CD4-positive, alpha-beta T cell (primary cell): ENCODE measurements around the gene ZBTB7C. TPM values are rescaled to one million over a fixed set of nuclear protein-coding genes. Genes with fewer than 3 reads are reported as not detected.

Experiments
- ATAC-seq: fragments of 200-7000 bp; cut with Tn5 transposase; one replicate; pipeline ENCODE4 v1.10.0; 2022; ENCODE audit warnings: mild to moderate bottlenecking; ENCODE audit not compliant: poor library complexity
- CTCF ChIA-PET: fragments of 350-600 bp; sonication (Branson Sonifier 250); formaldehyde crosslinking; loops from one replicate; lab custom pipeline; 2021; ENCODE audit warnings: antibody characterized with exemption, inconsistent platforms; lab: Charles Lee
- POLR2A ChIA-PET: fragments of 350-600 bp; sonication (Branson Sonifier 250); formaldehyde crosslinking; loops from one replicate; lab custom pipeline; 2021; ENCODE audit warnings: antibody characterized with exemption, inconsistent platforms; lab: Charles Lee
- DNase-seq, 14 experiments: peaks; one replicate each; pipeline ENCODE4 v3.0.0-alpha.2; 2013 to 2020; ENCODE audit warnings: mixed read lengths in 2 of 14
- H3K27ac ChIP-seq, 2 donors: one replicate each; pipeline versions ENCODE4 v1.5.1 to v1.7.0; 2013; ENCODE audit warnings: low read length in 2 of 2, low read depth in 1 of 2, mild to moderate bottlenecking in 1 of 2
- H3K27me3 ChIP-seq, 2 experiments: 1 replicate in 1 of 2; 2 replicates in 1 of 2; pipeline versions ENCODE4 v1.6.1 to v1.7.0; 2013; ENCODE audit warnings: low read length in 2 of 2, control low read depth in 1 of 2, mild to moderate bottlenecking in 1 of 2, moderate library complexity in 1 of 2; ENCODE audit not compliant: insufficient read depth in 2 of 2, control insufficient read depth in 1 of 2
- H3K36me3 ChIP-seq: one replicate; pipeline ENCODE4 v1.6.1; 2013; ENCODE audit warnings: low read length, control low read depth; ENCODE audit not compliant: insufficient read depth
- H3K4me1 ChIP-seq: one replicate; pipeline ENCODE4 v1.6.1; 2013; ENCODE audit warnings: low read length, control low read depth; ENCODE audit not compliant: insufficient read depth
- H3K4me3 ChIP-seq: one replicate; pipeline ENCODE4 v1.5.1; 2013; ENCODE audit warnings: mild to moderate bottlenecking, low read length, moderate library complexity
- H3K9me3 ChIP-seq, 2 experiments: 1 replicate in 1 of 2; 2 replicates in 1 of 2; pipeline versions ENCODE4 v1.6.1 to v1.7.0; 2013; ENCODE audit warnings: low read length in 2 of 2, mild to moderate bottlenecking in 2 of 2, control low read depth in 1 of 2, moderate library complexity in 1 of 2; ENCODE audit not compliant: control insufficient read depth in 1 of 2, insufficient read depth in 1 of 2
- H3K27ac Mint-ChIP-seq: one replicate; pipeline ENCODE4 v1.8.0; 2020; ENCODE audit warnings: mixed read lengths
- H3K27me3 Mint-ChIP-seq: one replicate; pipeline ENCODE4 v1.8.0; 2021; ENCODE audit warnings: mixed read lengths
- H3K36me3 Mint-ChIP-seq: one replicate; pipeline ENCODE4 v1.8.0; 2021; ENCODE audit warnings: low read depth, mixed read lengths
- H3K4me1 Mint-ChIP-seq: one replicate; pipeline ENCODE4 v1.8.0; 2021; ENCODE audit warnings: low read depth, mixed read lengths
- H3K4me3 Mint-ChIP-seq: one replicate; pipeline ENCODE4 v1.8.0; 2020; ENCODE audit warnings: mild to moderate bottlenecking, mixed read lengths
- H3K9me3 Mint-ChIP-seq: one replicate; pipeline ENCODE4 v1.8.0; 2020; ENCODE audit warnings: mixed read lengths
- intact Hi-C, 2 experiments: fragments of 100-400 bp; cut with DNase I in 1 of 2; cut with micrococcal nuclease in 1 of 2; formaldehyde crosslinking; loops; one replicate each; pipeline versions ENCODE4 v1.15.1 to v1.9.0; 2023 to 2025; cut with DNase I, micrococcal nuclease
- total RNA-seq, 174 experiments: library from RNA in 2 of 174; stranded (reverse) in 2 of 174; gene quantifications; one replicate each; pipeline ENCODE4 v1.2.3 and lab custom pipeline; 2021 to 2026
- TF ChIP-seq, protein P1 (sequence below): fragments of 200-600 bp; IDR thresholded peaks from one replicate; pipeline ENCODE4 v1.8.0; 2022; ENCODE audit warnings: antibody characterized with exemption, mild to moderate bottlenecking

Gene ZBTB7C
- total RNA-seq, 2 experiments from 2014 or later = not detected

DNA sequence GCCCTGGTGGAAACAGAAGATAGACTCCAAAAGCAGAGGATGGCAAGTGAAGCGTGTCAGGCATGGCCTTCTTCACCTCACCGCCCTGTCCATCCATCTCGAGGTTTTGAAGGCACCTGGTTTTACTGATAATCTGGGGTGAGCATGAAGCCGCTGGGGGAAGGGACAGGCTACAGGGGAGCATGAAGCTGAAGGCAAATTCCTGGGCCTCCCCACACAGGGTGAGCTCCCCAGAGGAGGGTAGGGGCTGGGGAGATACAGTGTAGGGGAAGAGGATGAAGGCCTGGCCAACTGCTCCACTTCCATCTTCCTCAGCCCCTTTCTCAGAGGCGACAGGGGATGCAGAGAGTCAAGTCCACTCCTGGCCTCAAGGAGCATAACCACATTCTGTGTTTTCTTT, 250.5 kb downstream of the ZBTB7C start:
- peaks cover 14% of the 10 kb centered on the region for H3K4me1 ChIP-seq
- TF ChIP-seq, protein P1, sequence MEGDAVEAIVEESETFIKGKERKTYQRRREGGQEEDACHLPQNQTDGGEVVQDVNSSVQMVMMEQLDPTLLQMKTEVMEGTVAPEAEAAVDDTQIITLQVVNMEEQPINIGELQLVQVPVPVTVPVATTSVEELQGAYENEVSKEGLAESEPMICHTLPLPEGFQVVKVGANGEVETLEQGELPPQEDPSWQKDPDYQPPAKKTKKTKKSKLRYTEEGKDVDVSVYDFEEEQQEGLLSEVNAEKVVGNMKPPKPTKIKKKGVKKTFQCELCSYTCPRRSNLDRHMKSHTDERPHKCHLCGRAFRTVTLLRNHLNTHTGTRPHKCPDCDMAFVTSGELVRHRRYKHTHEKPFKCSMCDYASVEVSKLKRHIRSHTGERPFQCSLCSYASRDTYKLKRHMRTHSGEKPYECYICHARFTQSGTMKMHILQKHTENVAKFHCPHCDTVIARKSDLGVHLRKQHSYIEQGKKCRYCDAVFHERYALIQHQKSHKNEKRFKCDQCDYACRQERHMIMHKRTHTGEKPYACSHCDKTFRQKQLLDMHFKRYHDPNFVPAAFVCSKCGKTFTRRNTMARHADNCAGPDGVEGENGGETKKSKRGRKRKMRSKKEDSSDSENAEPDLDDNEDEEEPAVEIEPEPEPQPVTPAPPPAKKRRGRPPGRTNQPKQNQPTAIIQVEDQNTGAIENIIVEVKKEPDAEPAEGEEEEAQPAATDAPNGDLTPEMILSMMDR = no peak
- CTCF ChIA-PET = no interaction called here
- POLR2A ChIA-PET = no interaction called here
- peaks cover 0 to 4% of the 10 kb centered on the region in 2 experiments for H3K9me3 ChIP-seq
- peaks cover 4 to 6% of the 10 kb centered on the region in 2 experiments for H3K27me3 ChIP-seq
- Mint-ChIP-seq H3K4me1 (peaks cover 6% of the 10 kb centered on the region), H3K9me3 (no peaks in the 10 kb centered on the region), H3K27ac (no peak overlapping the region), H3K27me3 (peaks cover 29% of the 10 kb centered on the region), H3K36me3 (no peaks in the 10 kb centered on the region), H3K4me3 (no peak overlapping the region)
- no peak overlapping the region for H3K4me3 ChIP-seq
- DNase-seq = no peak
- intact Hi-C loops = no loop called here
- H3K27ac ChIP-seq = no peak overlapping the region
- no peaks in the 10 kb centered on the region for H3K36me3 ChIP-seq
- no peak for ATAC-seq

DNA sequence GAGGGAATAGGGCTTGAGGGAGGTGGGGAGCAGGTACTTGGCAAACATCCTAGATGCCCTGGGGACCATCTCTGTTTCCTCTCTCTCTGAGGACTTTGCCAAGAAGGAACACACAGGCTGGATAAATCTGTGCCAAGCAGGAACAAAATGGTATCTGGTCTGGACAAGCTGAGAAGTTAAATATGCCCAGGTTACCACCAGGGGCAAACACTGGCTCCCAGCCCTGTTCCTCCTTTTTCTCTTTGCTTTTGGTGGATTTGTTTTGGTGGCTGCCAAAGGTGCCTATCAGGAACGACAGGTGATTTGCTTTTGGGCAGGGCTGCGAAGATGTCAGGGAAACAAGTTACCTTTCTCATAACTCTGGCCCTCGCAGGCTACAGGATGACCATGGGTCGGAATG, 251.2 kb downstream of the ZBTB7C start:
- intact Hi-C loops = no loop called here
- no peaks in the 10 kb centered on the region for H3K36me3 ChIP-seq
- no peak overlapping the region for H3K27ac ChIP-seq
- no peak overlapping the region for H3K4me3 ChIP-seq
- H3K9me3 ChIP-seq = peaks cover 0 to 4% of the 10 kb centered on the region in 2 experiments
- H3K36me3 Mint-ChIP-seq = no peaks in the 10 kb centered on the region
- ChIA-PET CTCF (no interaction called here), POLR2A (no interaction called here)
- ATAC-seq (no peak), DNase-seq (no peak)
- no peak overlapping the region for H3K27ac Mint-ChIP-seq
- H3K9me3 Mint-ChIP-seq = no peaks in the 10 kb centered on the region
- TF ChIP-seq, protein P1 = no peak
- H3K27me3 ChIP-seq = peaks cover 4 to 6% of the 10 kb centered on the region in 2 experiments
- peaks cover 6% of the 10 kb centered on the region for H3K4me1 Mint-ChIP-seq
- H3K4me3 Mint-ChIP-seq = no peak overlapping the region
- H3K27me3 Mint-ChIP-seq = peaks cover 33% of the 10 kb centered on the region
- peaks cover 14% of the 10 kb centered on the region for H3K4me1 ChIP-seq

DNA sequence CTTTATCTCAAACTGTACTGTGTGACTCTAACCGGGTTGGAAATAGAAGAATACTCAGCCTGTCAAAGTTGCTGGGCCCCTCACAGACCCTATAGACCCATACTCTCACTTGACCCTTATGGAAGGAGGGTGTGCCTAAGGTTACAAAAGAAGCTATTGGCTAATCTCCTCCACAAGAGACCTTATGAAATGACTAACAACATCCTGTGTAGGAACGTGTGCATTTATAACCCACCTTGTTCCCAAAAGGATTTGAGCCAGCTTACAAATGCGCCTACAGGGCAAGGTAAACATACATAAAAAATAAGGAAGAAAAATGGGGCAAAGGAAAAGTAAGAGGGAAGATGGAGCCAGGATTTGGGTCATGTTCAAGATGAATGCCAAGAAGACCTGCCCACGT, 253.3 kb downstream of the ZBTB7C start:
- Histone ChIP-seq H3K4me1 (peaks cover 4% of the 10 kb centered on the region), H3K36me3 (no peaks in the 10 kb centered on the region), H3K4me3 (no peak overlapping the region), H3K27me3 (peaks cover 4 to 6% of the 10 kb centered on the region in 2 experiments), H3K27ac (no peak overlapping the region), H3K9me3 (peaks cover 0 to 4% of the 10 kb centered on the region in 2 experiments)
- Mint-ChIP-seq H3K27me3 (peaks cover 27% of the 10 kb centered on the region), H3K4me1 (no peaks in the 10 kb centered on the region), H3K36me3 (no peaks in the 10 kb centered on the region), H3K4me3 (no peak overlapping the region), H3K9me3 (no peaks in the 10 kb centered on the region), H3K27ac (no peak overlapping the region)
- ATAC-seq = no peak
- TF ChIP-seq, protein P1 = no peak
- ChIA-PET POLR2A (no interaction called here), CTCF (no interaction called here)
- DNase-seq = no peak
- intact Hi-C loops = no loop called here
